Neural progenitor cell (in vitro differentiated cells): ENCODE data around the gene PRMT7. TPM values are rescaled to one million over a fixed set of nuclear protein-coding genes. Genes with fewer than 3 reads are reported as not detected.

ENCODE experiments used
- DNase-seq: peaks from one replicate; pipeline ENCODE4 v3.0.0-alpha.2; 2016; ENCODE audit warnings: low spot score
- H2AFZ ChIP-seq: fragments of 200-600 bp; sonication (generic); replicated peaks from 2 replicates; pipeline ENCODE4 v1.6.1; 2016; ENCODE audit warnings: antibody characterized with exemption
- H3F3A ChIP-seq: fragments of 200-600 bp; sonication (generic); 2 replicates; pipeline ENCODE4 v1.6.1; 2016; ENCODE audit warnings: antibody characterized with exemption, low read depth
- H3K27ac ChIP-seq: fragments of 200-600 bp; sonication (generic); 2 replicates; pipeline ENCODE4 v1.5.1; 2016; ENCODE audit warnings: mild to moderate bottlenecking
- H3K27me3 ChIP-seq: fragments of 200-600 bp; sonication (generic); 2 replicates; pipeline ENCODE4 v1.6.1; 2016; ENCODE audit warnings: mild to moderate bottlenecking, moderate library complexity
- H3K36me3 ChIP-seq: fragments of 200-600 bp; sonication (generic); 2 replicates; pipeline ENCODE4 v1.5.1; 2016
- H3K4me1 ChIP-seq: fragments of 200-600 bp; sonication (generic); 2 replicates; pipeline ENCODE4 v1.6.1; 2016; ENCODE audit warnings: mixed run types
- H3K4me2 ChIP-seq: fragments of 200-600 bp; sonication (generic); 2 replicates; pipeline ENCODE4 v1.6.1; 2016
- H3K4me3 ChIP-seq: fragments of 200-600 bp; sonication (generic); 2 replicates; pipeline ENCODE4 v1.5.1; 2016
- H3K79me2 ChIP-seq: fragments of 200-600 bp; sonication (generic); 2 replicates; pipeline ENCODE4 v1.6.1; 2016; ENCODE audit warnings: low read depth
- H3K9ac ChIP-seq: fragments of 200-600 bp; sonication (generic); 2 replicates; pipeline ENCODE4 v1.6.1; 2016
- H3K9me3 ChIP-seq: fragments of 200-600 bp; sonication (generic); 2 replicates; pipeline ENCODE4 v1.5.1; 2016; ENCODE audit warnings: low read depth
- H4K20me1 ChIP-seq: fragments of 200-600 bp; sonication (generic); 2 replicates; pipeline ENCODE4 v1.6.1; 2016; ENCODE audit warnings: low read depth
- H3K27ac Mint-ChIP-seq: 3 replicates; pipeline ENCODE4 v1.8.0; 2021; ENCODE audit warnings: mixed read lengths
- H3K27me3 Mint-ChIP-seq: 2 replicates; pipeline ENCODE4 v1.8.0; 2022; ENCODE audit warnings: low read depth, mild to moderate bottlenecking, inconsistent platforms, moderate library complexity, mixed read lengths; ENCODE audit not compliant: insufficient read depth
- H3K36me3 Mint-ChIP-seq: 3 replicates; pipeline ENCODE4 v1.8.0; 2021; ENCODE audit warnings: mixed read lengths
- H3K4me1 Mint-ChIP-seq: 3 replicates; pipeline ENCODE4 v1.8.0; 2021; ENCODE audit warnings: mixed read lengths
- H3K4me3 Mint-ChIP-seq: 3 replicates; pipeline ENCODE4 v1.8.0; 2021; ENCODE audit warnings: mild to moderate bottlenecking, moderate library complexity, mixed read lengths
- H3K9me3 Mint-ChIP-seq: 3 replicates; pipeline ENCODE4 v1.8.0; 2020; ENCODE audit warnings: mixed read lengths
- CTCF ChIP-seq: fragments of 200-600 bp; sonication (generic); IDR thresholded peaks from 2 replicates; pipeline ENCODE4 v1.5.1; 2017; ENCODE audit warnings: antibody characterized with exemption, mild to moderate bottlenecking
- EZH2 ChIP-seq: fragments of 200-600 bp; sonication (generic); IDR thresholded peaks from 2 replicates; pipeline ENCODE4 v1.6.1; 2017; ENCODE audit warnings: antibody characterized with exemption, mild to moderate bottlenecking, moderate library complexity
- EZH2phosphoT487 ChIP-seq: fragments of 200-600 bp; sonication (generic); IDR thresholded peaks from 2 replicates; pipeline ENCODE4 v1.6.1; 2017; ENCODE audit warnings: antibody characterized with exemption
- total RNA-seq: library from RNA; depleted of rRNA; stranded (reverse); fragments of >200 nt; gene quantifications from 2 replicates; pipeline ENCODE4 v1.2.3, GENCODE V29; 2015; ENCODE audit warnings: low replicate concordance

The PRMT7 gene
- total RNA-seq, 1 donor from 2014 or later = 70.2 TPM

GRCh38 chr16:68354816-68355215 lies 44.0 kb downstream of the PRMT7 start:
- H3K9me3 ChIP-seq = no peaks in the 10 kb centered on the region
- no peaks in the 10 kb centered on the region for H3K4me1 ChIP-seq
- no peak overlapping the region for H3K27ac ChIP-seq
- Mint-ChIP-seq H3K4me1 (no peaks in the 10 kb centered on the region), H3K4me3 (no peak overlapping the region), H3K27me3 (peaks cover 4% of the 10 kb centered on the region), H3K36me3 (peaks cover 4% of the 10 kb centered on the region), H3K9me3 (no peaks in the 10 kb centered on the region), H3K27ac (peak overlapping the region; percentile 25)
- no peaks in the 10 kb centered on the region for H4K20me1 ChIP-seq
- no peaks in the 10 kb centered on the region for H3F3A ChIP-seq
- no peak overlapping the region for H3K4me3 ChIP-seq
- no peak overlapping the region for H3K4me2 ChIP-seq
- no peak overlapping the region for H2AFZ ChIP-seq
- no peak for DNase-seq
- no peaks in the 10 kb centered on the region for H3K36me3 ChIP-seq
- no peak overlapping the region for H3K9ac ChIP-seq
- H3K79me2 ChIP-seq = no peaks in the 10 kb centered on the region
- H3K27me3 ChIP-seq = no peaks in the 10 kb centered on the region
- TF ChIP-seq EZH2 (no peak), EZH2phosphoT487 (no peak), CTCF (no peak)

- H3K79me2 ChIP-seq = no peaks in the 10 kb centered on the region
- Mint-ChIP-seq H3K9me3 (no peaks in the 10 kb centered on the region), H3K27me3 (peaks cover 4% of the 10 kb centered on the region), H3K27ac (no peak overlapping the region), H3K36me3 (peaks cover 6% of the 10 kb centered on the region), H3K4me1 (no peaks in the 10 kb centered on the region), H3K4me3 (no peak overlapping the region)
- H3K4me2 ChIP-seq = no peak overlapping the region
- DNase-seq = peak; percentile 45
- no peaks in the 10 kb centered on the region for H3K27me3 ChIP-seq
- TF ChIP-seq EZH2phosphoT487 (no peak), CTCF (peak; percentile 53)
- H3K36me3 ChIP-seq = no peaks in the 10 kb centered on the region
- H4K20me1 ChIP-seq = no peaks in the 10 kb centered on the region
- no peaks in the 10 kb centered on the region for H3K4me1 ChIP-seq
- no peak overlapping the region for H3K27ac ChIP-seq
- H3F3A ChIP-seq = no peaks in the 10 kb centered on the region
- H3K9me3 ChIP-seq = no peaks in the 10 kb centered on the region
- no peak overlapping the region for H2AFZ ChIP-seq
- H3K4me3 ChIP-seq = no peak overlapping the region
- no peak overlapping the region for H3K9ac ChIP-seq
These were observed 44.8 kb downstream of the PRMT7 start for GRCh38 chr16:68355447-68356248.

GRCh38 chr16:68356249-68356918 lies 45.6 kb downstream of the PRMT7 start:
- Histone ChIP-seq H3K9ac (no peak overlapping the region), H3K79me2 (no peaks in the 10 kb centered on the region), H3K36me3 (no peaks in the 10 kb centered on the region), H3K4me3 (no peak overlapping the region), H3K4me1 (no peaks in the 10 kb centered on the region), H4K20me1 (no peaks in the 10 kb centered on the region), H3K9me3 (no peaks in the 10 kb centered on the region), H3F3A (no peaks in the 10 kb centered on the region), H3K4me2 (no peak overlapping the region), H2AFZ (no peak overlapping the region), H3K27ac (no peak overlapping the region), H3K27me3 (no peaks in the 10 kb centered on the region)
- Mint-ChIP-seq H3K27me3 (peaks cover 4% of the 10 kb centered on the region), H3K27ac (no peak overlapping the region), H3K4me3 (no peak overlapping the region), H3K36me3 (peaks cover 6% of the 10 kb centered on the region), H3K9me3 (no peaks in the 10 kb centered on the region), H3K4me1 (no peaks in the 10 kb centered on the region)
- no peak for TF ChIP-seq EZH2
- TF ChIP-seq CTCF = no peak
- TF ChIP-seq EZH2phosphoT487 = no peak
- no peak for DNase-seq
